GM18867 (cell line): ENCODE results near the gene BTBD18.
"Not testable (repeated sequence)": the region's sequence is repeated elsewhere in the genome, so short reads cannot be mapped to it uniquely, and the experiment has no call there.

ENCODE experiments used
- ATAC-seq: cut with Tn5 transposase; IDR thresholded peaks from one replicate; pipeline ENCODE4 v1.9.1; 2021; ENCODE audit warnings: mild to moderate bottlenecking, moderate library complexity; ENCODE audit not compliant: unreplicated experiment

BTBD18 gene

GRCh38 chr11:57735619-57736298 lies 15.9 kb downstream of the BTBD18 start:
- ATAC-seq, result peak; percentile 61

GRCh38 chr11:57732661-57733060 lies 19.0 kb downstream of the BTBD18 start:
- no peak for ATAC-seq

GRCh38 chr11:57729479-57729878 lies 22.1 kb downstream of the BTBD18 start:
- ATAC-seq, result peak; percentile 76

- peak; percentile 34 for ATAC-seq
Measured at GRCh38 chr11:57728829-57729228, 22.8 kb downstream of the BTBD18 start.

- ATAC-seq, result no peak
Measured at GRCh38 chr11:57727185-57727584, 24.4 kb downstream of the BTBD18 start.

- not testable (repeated sequence) for ATAC-seq
Measured at GRCh38 chr11:57716726-57717125, 34.9 kb downstream of the BTBD18 start.

- ATAC-seq, result no peak
Measured at GRCh38 chr11:57713835-57714234, 37.8 kb downstream of the BTBD18 start.

- ATAC-seq, result peak; percentile 95
Measured at GRCh38 chr11:57712256-57713150, 39.1 kb downstream of the BTBD18 start, which contains the start of gene TMX2. Gene TMX2 (plus strand): TSS chr11:57712593. CDS start chr11:57712619, 26 bp downstream.

- peak; percentile 47 for ATAC-seq
Measured at GRCh38 chr11:57711414-57712255, 40.0 kb downstream of the BTBD18 start, which contains the start of gene MED19. Gene MED19 (minus strand): TSS chr11:57712215. CDS start chr11:57712179, 36 bp downstream.

- ATAC-seq, result no peak
Measured at GRCh38 chr11:57709802-57710367, 41.7 kb downstream of the BTBD18 start.

- ATAC-seq, result not testable (repeated sequence)
Measured at GRCh38 chr11:57705432-57705831, 46.2 kb downstream of the BTBD18 start.

GRCh38 chr11:57704932-57705331 lies 46.7 kb downstream of the BTBD18 start:
- no peak for ATAC-seq

- no peak for ATAC-seq
Measured at GRCh38 chr11:57703341-57703740, 48.3 kb downstream of the BTBD18 start.

- ATAC-seq, result no peak
Measured at GRCh38 chr11:57700425-57700824, 51.2 kb downstream of the BTBD18 start.

GRCh38 chr11:57699813-57700212 lies 51.8 kb downstream of the BTBD18 start:
- ATAC-seq, result no peak

- ATAC-seq, result no peak
Measured at GRCh38 chr11:57698843-57699365, 52.7 kb downstream of the BTBD18 start.
